Stimulated activated CD4-positive, alpha-beta T cell treated with anti-CD3 and anti-CD28 coated beads, Interleukin-15, amount 100 ng/mL, for 24 hours (primary cell): ENCODE results near the gene STAT6.
"Not testable (repeated sequence)": the region's sequence is repeated elsewhere in the genome, so short reads cannot be mapped to it uniquely, and the experiment has no call there.

Source experiments
- DNase-seq: peaks from one replicate; pipeline ENCODE4 v3.0.0-alpha.2; 2020

STAT6 gene

DNA sequence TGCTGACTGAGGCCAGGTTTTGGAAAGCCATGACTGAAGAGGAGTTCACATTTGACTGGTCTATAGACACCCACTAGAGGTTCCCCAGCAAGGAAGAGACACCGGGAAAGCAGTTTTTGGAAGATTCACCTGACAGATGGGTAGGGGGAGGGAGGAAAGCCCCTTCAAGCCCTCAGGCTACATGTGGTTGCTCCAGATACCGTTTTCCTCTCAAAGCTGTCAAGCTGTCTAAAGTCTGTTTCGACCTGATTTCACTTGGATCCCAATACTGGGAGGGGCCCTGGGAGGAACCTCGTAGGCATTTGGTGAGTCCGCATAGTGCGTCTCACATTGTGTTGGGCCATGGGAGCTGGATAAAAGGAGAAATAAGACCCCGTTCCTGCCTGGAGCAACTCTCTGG lies 15.4 kb upstream of the STAT6 start:
- DNase-seq = no peak

DNA sequence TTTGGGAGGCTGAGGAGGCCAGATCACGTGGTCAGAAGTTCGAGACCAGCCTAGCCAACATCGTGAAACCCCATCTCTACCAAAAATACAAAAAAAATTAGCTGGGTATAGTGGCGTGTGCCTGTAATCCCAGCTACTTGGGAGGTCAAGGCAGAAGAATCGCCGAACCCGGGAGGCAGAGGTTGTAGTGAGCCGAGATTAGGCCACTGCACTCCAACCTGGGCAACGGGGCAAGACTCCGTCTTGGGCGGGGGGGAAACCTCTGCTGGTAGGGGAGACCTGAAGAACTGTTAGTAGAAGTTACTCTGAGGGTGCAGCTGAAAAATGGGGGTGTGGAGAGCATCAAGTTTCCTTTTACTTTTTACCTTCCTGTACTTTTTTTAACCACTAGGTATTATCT lies 14.9 kb upstream of the STAT6 start:
- no peak for DNase-seq

DNA sequence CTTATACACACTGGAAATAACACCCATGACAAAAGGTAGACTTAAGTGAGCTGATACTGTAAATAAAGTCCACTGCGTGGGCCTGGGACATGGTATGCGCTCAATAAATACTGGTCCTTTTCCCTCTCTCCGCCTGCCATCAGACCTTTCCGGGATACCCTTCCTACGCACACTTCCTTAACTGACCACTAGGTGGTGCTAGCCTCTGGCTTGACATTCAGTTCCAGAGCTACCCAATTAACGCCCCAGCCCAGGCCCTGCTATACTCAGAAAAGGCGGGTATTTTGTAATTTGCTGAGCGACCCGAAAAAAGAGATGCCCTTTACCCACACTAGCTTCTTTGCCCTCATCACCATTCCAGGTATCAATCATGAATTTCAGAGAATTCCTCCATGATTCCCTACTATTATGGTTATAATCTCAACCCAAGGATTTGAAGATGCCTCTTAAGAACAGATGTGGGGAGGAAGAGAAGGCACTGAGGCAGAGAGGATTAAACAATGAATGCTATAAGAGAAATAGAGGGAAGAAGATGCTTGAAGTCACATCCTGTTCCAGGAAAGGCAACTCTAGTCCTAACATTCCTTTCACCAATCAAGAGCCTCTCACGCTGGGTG lies 13.2 kb upstream of the STAT6 start:
- DNase-seq = peak; percentile 85

DNA sequence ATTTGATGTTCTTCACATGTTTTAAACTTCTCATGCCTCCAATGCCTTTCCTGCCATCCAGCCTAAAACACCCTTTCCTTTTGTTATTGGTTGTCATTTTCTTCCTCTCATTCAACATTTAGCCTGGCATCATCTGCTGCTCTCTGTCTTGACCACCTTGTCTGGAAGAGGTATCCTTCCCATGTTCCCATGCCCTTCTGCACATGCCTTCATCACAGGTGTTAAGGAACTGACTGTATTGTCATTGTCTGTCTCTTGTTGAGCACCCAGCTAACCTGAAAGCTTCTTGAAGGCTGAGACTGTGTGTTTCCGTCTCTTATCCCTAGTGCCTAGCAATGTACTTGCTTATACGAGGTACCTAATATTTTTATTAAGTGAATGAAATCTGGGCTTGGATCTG lies 12.7 kb upstream of the STAT6 start:
- no peak for DNase-seq

DNA sequence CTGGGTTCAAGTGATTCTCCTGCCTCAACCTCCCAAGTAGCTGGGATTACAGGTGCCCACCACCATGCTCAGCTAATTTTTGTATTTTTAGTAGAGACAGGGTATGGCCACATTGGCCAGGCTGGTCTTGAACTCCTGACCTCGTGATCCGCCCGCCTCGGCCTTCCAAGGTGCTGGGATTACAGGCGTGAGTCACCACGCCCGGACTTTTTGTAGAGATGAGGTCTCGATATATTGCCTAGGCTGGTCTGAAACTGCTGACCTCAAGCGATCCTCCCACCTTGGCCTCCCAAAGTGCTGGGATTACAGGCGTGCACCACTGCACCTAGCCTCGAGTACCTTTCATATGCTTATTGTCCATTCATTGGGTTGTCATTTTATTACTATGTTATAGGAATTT lies 9.6 kb upstream of the STAT6 start:
- DNase-seq = not testable (repeated sequence)

DNA sequence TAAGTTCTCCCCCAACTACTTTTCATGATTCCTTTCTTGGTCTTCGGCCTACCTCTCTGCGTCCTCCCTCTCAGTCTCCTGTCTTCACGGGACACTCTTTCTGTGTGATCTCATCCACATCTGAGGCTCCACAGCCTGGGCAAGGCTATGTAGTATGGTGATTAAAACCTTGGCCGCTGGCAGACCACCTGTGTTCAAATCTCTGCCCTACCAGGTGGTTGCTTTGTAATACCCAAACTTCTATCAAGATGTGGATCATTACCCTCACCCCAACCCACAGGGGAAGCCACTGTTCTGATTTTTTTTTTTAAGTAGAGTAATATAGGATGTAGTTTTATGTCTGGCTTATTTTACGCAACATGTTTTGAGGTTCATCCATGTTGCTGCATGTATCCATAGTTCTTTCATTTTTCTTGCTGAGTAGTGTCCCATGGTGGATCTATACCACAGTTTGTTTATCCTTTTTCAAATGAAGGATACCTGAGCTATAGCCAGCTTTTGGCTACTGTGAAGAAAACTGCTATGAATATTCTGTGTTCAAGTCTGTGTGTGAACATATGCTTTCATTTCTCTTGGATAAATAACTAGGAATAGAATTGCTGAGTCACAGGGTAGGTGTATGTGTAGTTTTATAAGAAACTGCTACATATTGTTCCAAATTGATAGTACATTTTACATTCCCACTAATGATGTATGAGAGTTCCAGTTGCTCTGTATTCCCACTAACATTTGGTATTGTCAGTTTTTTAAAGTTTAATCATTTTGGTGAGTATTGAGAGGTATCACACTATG lies 8.3 kb upstream of the STAT6 start:
- DNase-seq = no peak

DNA sequence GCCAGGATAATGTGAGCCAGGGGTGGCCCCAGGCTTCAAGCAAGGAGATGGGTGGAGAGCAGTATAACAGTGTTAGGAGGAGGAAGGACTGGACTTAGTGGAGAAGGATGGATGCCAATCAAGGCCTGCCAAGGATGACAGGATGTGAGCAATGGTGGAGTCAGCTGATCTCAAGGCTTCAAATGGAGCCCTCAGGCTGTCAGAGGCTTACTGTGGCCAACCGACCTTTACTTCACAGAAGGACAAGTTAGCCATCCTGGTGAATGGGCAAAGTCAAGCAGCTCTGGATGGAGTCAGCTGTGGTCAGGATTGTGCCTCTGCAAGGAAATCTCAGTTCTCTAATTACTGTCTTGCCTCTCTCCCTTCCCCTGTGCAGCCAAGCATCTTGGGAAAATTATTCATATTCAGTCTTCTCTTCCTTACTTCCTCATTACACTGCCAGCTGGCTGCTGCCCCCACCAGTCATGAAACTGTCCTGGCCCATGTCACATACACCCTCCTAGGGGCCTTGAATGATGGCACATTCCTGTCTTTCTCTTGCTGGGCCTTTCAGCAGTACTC lies 7.6 kb upstream of the STAT6 start:
- DNase-seq = no peak

DNA sequence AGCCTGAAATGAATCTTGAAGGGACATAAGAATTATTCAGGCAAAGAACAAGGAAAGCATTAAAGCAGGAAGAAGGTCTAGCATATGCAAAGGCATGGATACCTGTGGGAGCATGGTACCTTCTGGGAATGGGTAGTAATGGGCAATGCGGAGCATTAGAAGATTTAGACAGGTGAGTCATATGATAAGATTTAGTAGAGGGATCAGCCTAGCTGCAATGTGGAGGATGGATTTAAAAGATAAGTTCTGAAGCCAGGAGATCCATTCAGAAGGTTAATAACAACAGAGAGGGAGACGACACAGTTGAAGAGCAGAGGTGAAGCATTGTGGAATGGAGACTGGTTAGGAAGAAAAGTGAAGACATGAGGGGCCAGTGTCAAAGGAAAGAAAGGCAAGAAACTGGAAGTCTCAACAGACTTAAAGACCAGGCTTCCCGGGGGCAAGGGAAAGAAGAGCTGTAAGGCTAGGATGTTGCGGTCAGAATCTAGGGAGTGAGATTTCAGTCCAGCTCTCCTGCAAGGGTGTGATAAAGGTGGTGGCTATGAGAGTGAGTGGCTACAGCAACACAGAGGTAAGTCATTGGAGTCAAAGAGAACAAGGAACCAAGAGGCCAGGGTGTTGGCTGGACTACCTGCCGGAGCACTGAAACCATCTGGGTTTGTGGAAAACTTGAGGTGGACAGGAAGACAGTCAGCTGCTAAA lies 5.6 kb upstream of the STAT6 start:
- no peak for DNase-seq

DNA sequence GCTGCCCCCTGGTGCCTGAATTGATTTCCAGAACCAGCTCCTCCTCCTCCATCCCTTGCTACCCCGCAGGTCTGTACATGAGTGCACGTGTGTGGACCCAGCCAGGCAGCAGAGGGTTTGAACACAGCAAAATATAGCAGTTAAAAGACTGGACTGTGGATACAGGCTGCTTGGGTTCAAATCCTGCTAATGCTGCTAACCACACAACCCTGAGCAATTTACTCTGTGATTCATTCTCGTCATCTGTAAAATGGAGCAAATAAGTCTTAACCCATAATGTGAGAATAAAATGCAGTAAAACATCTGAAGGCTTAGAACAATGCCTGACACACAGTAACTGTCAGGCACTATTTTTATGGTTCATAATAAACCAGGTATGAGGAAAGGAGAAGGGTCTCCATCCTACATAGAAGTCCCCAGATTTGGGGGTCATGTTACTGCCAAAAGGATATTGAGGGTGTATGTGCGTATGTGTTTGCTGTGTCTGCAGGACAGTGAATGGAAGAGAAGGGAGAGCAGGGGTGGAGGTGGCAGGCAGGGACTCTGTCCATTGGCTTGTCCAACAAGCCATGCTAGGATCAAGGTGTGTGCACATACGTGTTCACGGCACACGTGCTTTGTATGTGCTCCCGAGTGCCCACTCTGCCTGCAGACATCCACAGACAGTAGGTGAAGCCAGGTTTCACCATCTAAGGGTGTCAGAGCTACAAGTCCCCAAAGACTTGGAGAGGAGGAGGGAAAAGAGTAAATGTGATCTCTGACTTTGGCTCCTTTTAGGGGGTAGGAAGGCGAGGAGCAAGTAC lies 1.5 kb upstream of the STAT6 start:
- peak; percentile 92 for DNase-seq

DNA sequence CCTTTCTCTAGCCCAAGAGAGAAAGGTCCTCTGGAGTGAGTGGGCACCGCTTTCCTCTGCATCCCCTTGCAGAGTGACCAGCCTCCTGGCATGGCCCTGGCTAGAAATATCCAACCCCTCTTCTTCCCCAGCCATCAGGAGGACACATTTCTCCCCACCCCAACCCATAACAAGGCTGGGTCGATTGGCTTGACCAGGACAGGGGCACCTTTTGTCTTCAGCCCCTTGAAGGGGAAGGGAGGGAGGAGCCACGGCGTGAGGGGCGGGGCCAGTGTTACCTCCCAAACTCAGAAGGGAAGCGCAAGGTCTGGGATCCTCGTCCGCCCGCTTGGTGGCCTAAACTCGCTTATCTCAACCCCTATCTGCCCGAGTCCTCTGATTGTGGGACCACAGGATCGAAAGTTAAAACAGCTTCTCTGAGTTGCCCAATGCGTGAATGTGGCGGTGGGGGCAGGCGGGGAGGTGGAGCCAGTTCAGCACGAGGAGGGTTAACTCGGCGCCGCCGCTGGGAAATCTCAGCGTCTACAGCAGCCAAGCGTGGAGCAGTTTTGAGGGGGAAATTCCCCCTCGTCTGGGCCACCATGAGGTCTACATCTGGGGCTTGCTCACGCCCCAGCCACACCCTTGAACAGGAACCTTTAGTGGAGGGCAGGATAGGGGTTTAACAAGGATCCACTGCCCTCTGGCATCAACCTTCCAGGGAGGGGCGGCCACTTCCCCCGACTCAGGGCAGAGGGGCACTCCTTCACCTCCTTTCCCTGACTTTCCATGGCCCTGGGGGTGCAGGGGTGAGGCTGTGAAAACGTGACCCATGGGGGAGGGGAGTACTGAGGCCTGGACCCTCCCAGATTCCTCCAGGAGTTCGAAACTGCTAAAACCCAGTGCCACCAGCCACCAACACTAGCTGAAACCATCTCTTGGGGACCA lies 795 bp downstream of the STAT6 start:
- DNase-seq = peak; percentile 89

DNA sequence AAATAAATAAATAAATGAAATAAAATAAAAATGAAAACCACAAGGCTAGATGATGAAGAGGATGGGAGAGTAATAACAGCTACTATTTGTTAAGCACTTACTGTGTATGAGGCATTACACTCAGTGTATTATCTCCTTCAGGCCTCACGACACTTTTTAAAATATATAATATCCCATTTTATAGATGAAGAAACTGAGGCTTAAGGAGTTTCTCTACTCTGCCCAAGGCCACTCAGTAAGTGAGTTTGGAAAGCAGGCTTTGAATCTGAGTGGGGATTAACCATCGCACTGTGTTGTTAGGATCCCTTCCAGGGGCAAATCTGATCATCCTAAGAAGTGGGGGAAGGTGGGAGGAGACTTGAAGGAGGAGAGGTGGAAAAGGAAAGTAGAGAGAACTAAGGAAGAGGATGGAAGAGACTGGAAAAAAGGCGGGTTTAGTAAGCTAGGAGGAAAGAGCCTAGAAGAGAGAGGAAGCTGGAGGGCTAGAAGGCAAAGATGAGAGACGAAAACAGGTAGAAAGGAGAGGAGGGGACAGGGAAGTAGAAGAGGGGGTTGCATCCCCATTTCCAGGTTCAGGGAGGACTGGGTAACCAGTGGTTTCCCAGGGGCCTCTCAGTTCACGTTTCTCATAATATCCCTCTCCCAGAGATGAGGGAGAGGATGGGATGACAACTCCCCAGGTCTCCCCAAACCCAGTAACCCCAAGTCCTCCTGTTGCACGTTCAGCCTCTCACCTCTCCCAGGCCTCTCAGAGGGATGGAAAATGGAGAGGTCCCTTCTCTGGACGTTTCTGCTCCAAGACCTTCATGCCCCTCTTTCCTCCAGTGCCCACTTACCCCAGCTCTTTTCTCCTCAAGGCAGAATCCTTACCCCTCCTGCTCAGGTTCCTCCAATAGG lies 1.7 kb downstream of the STAT6 start:
- no peak for DNase-seq

DNA sequence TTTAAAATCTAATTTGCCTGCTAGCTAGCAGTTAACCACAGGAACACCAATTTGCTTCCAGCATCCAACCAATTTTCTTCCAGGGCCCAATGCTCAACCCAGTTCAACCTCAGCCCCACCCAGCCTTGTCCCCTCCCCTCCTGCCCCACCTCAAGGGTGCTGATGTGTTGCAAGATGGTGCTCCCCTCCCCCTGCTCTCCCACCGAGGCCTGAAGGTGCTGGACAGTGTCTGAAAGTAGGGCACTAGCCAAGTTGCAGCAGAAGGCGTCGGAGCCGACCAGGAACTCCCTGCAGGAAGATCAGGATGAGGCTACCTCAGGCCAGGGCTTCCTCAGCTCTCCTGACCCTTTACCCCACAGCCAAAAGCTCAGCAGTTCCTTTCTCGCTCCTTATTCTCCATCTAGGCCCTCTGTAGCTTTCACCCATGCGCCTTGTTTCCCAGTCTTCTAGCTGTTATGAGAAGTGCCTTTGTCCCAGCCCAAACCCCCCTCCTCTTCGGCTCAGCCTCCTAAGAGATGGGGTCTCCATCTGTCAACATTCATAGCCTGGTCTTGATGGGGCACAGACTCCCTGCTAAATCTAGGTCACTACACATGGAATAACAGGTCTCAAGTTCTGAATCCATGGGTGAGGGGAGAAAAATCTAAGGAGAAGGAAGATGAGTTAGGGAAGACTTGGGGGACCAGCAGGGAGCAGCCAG lies 3.6 kb downstream of the STAT6 start:
- DNase-seq = no peak

DNA sequence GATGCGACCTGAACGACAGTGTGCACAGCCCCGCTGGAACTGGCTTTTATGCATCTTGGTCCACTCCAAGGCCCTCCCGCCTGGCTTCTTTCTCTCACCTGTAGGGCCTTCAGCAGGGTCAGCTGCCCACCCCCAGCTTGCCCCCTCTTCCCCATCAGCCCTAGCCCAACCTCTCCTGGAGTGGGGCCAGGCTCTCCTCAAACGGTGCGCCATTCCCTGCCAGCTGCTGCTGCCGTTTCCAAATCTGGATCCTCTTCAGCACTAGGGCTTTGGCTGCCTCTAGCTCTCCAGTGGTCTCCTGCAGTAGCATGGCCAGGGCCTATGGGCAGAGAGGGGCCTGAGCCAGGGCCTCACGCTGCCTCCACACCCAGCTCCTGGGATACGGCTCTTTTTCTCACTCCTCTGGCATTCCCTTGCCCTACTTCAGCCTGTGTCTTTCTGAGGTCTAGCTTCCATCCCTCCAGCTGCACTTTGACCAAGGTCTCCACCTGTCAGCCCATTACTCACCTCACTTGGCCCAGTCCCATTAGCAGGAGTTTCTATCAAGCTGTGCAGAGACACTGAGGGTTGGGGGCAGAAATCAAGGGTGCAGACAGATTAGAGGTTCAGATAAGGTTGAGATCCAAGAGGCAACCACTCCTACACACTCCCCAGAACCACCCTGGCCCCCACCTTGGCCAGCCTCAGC lies 5.0 kb downstream of the STAT6 start:
- DNase-seq = no peak

DNA sequence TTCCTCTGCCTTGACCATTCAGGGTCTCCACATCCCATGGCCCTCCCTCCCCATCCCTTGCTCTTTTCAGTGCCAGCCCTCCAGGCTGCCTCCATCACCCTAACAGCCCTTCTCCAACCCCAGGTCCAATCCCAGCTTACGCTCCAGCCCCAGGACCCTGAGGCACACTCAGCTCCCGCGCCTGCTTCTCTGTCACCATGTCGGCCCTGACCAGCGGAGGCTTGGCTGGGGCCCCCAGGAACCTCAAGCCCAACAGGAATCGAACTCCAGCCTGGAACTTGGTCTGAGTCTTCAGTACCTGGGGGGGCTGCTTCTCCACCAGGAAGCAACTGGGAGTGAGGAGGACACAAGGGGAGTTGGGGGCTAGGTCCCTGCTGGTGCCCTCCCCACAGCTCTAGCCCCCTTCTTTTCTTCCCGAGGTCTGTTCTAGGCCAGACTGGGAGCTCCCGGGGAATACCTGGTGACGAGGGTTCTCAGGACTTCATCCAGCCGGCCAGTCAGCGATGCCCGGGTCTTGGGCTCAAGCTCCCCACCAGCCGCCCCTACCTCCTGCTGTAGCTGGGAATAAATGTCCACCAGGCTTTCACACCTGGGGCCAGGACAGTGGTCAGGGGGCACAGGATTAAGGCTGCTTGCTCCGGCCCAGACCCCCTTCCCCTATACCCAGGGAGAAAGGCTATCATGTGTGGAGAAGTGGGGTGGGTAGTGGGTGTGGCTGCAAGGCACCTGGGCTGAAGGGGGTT lies 6.0 kb downstream of the STAT6 start:
- DNase-seq = no peak

DNA sequence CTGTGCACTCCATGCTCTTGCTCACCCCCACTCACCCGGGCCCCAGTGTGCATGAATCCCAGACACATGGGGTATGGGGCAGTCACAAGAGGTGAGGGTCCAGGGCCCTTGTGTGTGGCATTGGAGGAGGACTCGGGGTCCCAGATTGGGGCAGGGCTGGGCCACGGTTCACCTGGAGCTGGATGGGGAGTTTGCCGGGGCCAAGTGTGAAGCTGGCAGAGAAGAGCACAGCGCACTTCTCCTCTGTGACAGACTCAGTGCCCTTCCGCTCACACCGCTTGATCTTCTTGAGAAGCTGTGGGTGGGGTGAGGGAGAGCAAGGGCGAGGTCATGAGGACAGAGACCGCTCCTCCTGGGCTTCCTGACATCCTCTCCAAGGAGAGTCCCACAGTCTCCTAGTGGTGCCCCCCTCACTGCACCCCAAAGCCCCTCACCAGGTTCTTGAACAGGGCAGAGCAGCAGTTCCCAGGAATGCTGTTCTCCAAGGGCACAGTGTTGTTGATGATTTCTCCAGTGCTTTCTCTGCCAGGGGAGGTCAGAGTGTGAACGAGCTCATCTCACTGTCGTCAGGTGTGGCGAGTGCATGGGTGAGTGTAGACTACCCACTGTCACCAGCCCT lies 6.8 kb downstream of the STAT6 start:
- DNase-seq = no peak

DNA sequence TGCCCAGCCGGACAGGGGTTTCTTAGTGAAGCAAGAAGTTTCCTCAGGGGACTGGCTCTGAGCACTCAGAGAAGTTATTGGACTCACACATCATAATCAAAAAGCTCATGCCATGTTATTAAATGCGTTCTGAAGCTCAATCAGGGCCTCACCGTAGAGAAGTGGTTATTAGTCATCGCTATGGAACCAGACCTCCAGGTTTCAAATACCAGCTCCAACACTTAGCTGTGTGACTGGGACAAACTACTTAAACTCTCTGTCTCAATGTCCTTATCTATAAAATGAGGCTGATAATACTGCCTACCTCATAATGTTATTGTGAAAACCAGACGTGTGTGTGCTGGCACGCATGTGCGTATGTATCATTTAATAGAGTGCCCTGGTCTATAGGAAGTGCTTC lies 7.3 kb downstream of the STAT6 start:
- DNase-seq = no peak

DNA sequence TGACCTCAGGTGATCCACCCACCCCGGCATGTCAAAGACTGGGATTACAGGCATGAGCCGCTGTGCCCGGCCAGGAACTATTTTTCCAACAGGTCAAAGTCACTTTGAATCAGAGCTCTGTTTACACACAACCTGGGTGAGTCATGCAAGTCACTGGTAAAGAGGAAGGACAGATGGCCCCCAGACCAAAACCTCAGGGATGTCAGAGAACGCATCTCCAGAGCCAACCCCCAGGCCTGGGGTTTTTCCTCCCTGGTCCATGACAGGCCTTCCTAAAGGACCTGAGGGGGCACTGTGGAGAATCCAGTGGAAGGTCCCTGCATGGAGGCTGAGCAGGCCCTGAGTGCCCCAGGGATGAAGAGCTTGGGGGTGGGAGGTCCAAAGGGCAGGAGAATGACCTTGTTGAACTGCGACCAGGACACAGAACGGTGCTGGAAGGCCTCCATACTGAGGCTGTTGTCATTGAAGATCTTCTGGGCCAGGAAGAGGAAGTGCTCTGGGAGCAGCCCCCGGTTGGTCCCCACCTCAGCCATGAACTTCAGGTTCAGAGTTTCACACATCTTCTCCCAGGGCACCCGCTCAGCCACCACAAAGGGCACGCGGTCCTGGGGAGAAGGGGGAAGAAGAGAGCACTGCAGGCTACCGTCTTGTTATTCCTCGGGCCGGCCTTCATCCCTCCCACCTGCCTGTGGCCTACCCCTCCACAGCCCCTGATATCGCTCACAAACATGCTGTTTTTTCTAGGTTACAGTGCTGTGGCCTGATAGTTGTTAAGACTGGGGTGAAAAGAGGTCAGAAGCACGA lies 9.1 kb downstream of the STAT6 start:
- DNase-seq = no peak
